K562 (cell line): ENCODE measurements around the gene CALML3. TPM values are rescaled to one million over a fixed set of nuclear protein-coding genes. Genes with fewer than 3 reads are reported as not detected.
A peak's percentile ranks its signal among the peaks of the same experiment; 100 is the strongest.

Experiments
- FOXM1 ChIP-seq, 2 experiments: fragments of 450-650 bp in 1 of 2; sonication (generic) in 1 of 2; formaldehyde crosslinking in 1 of 2; IDR thresholded peaks; 2 replicates each; pipeline versions ENCODE4 v1.6.1 to v1.9.0; 2017 to 2022; ENCODE audit warnings: low read depth in 2 of 2, mild to moderate bottlenecking in 2 of 2, missing genetic modification reagents in 1 of 2, moderate library complexity in 1 of 2
- HCFC1 ChIP-seq: IDR thresholded peaks from 2 replicates; pipeline ENCODE4 v1.6.1; 2012; ENCODE audit warnings: low read depth, low read length, improper control_type of control experiment
- MCM2 ChIP-seq: fragments of 450-650 bp; IDR thresholded peaks from 2 replicates; pipeline ENCODE4 v1.6.1; 2017; ENCODE audit warnings: low read depth, mild to moderate bottlenecking
- MCM7 ChIP-seq, 2 experiments: fragments of 450-650 bp; IDR thresholded peaks; 2 replicates each; pipeline ENCODE4 v1.6.1; 2016 to 2018
- NEUROD1 ChIP-seq: fragments of 150-350 bp; IDR thresholded peaks from 2 replicates; pipeline ENCODE4 v1.6.1; 2014; ENCODE audit warnings: borderline replicate concordance, low read length, low read depth; ENCODE audit not compliant: partially characterized antibody
- NUFIP1 ChIP-seq: fragments of 450-650 bp; IDR thresholded peaks from 2 replicates; pipeline ENCODE4 v1.6.1; 2018; ENCODE audit not compliant: partially characterized antibody
- RCOR1 ChIP-seq, 2 experiments: IDR thresholded peaks; 2 replicates each; pipeline ENCODE4 v1.6.1; 2012; ENCODE audit warnings: low read depth in 2 of 2, low read length in 2 of 2, borderline replicate concordance in 1 of 2, improper control_type of control experiment in 1 of 2
- TRIM28 ChIP-seq: fragments of 450-650 bp; IDR thresholded peaks from 2 replicates; pipeline ENCODE4 v1.6.1; 2017
- ZNF444 ChIP-seq: fragments of 250-450 bp; sonication (Bioruptor Pico); IDR thresholded peaks from 2 replicates; pipeline ENCODE4 v1.4.0; 2020; ENCODE audit warnings: mild to moderate bottlenecking, moderate library complexity
- ZNF609 ChIP-seq: sonication (generic); formaldehyde crosslinking; IDR thresholded peaks from 2 replicates; pipeline ENCODE4 v1.8.1; 2023; ENCODE audit warnings: missing genetic modification reagents, mild to moderate bottlenecking, borderline replicate concordance
- ZNF76 ChIP-seq: fragments of 250-450 bp; sonication (Bioruptor Pico); IDR thresholded peaks from 2 replicates; pipeline ENCODE4 v1.4.0; 2020; ENCODE audit warnings: mild to moderate bottlenecking, moderate library complexity, borderline replicate concordance
- ZNF830 ChIP-seq: fragments of 250-450 bp; sonication (Bioruptor Pico); IDR thresholded peaks from 2 replicates; pipeline ENCODE4 v1.5.0; 2021; ENCODE audit warnings: mild to moderate bottlenecking
- polyA plus RNA-seq, 8 experiments: library from polyadenylated mRNA; depleted of rRNA in 4 of 8; stranded (reverse) in 5 of 8; unstranded in 3 of 8; fragments of >200 nt; fragmentation: Nextera tagmentation in 2 of 8; fragmentation: Illumina TruSeq in 1 of 8; extraction: Ambion mirVana in 2 of 8; extraction: Trizol in 1 of 8; gene quantifications; 2 replicates each; pipeline versions ENCODE4 v1.2.1 to v1.2.3, GENCODE V29; 2011 to 2014; ENCODE audit warnings: inconsistent platforms in 1 of 8, missing spikeins in 1 of 8
- total RNA-seq, 7 experiments: library from RNA; depleted of rRNA in 6 of 7; stranded (reverse); fragments of >200 nt in 6 of 7; fragmentation: Illumina TruSeq in 2 of 7; extraction: Trizol in 2 of 7; gene quantifications; 2 replicates each; pipeline versions ENCODE4 v1.2.1 to v1.2.3, GENCODE V29; 2011 to 2021; ENCODE audit warnings: low replicate concordance in 1 of 7
- TF ChIP-seq, protein P1 (sequence below): sonication (generic); formaldehyde crosslinking; IDR thresholded peaks from 2 replicates; pipeline ENCODE4 v1.8.0; 2022; ENCODE audit warnings: mild to moderate bottlenecking, missing genetic modification reagents
- TF ChIP-seq, protein P2 (sequence below): fragments of 200-400 bp; formaldehyde crosslinking; IDR thresholded peaks from 2 replicates; pipeline ENCODE4 v1.6.1; 2017; ENCODE audit warnings: mild to moderate bottlenecking, low read depth, low read length, moderate library complexity

The CALML3 gene
- total and polyA plus RNA-seq, 9 of the 15 experiments (the other 6 are each of a cell fraction or from before 2014, with no cell fraction given) = not detected

DNA sequence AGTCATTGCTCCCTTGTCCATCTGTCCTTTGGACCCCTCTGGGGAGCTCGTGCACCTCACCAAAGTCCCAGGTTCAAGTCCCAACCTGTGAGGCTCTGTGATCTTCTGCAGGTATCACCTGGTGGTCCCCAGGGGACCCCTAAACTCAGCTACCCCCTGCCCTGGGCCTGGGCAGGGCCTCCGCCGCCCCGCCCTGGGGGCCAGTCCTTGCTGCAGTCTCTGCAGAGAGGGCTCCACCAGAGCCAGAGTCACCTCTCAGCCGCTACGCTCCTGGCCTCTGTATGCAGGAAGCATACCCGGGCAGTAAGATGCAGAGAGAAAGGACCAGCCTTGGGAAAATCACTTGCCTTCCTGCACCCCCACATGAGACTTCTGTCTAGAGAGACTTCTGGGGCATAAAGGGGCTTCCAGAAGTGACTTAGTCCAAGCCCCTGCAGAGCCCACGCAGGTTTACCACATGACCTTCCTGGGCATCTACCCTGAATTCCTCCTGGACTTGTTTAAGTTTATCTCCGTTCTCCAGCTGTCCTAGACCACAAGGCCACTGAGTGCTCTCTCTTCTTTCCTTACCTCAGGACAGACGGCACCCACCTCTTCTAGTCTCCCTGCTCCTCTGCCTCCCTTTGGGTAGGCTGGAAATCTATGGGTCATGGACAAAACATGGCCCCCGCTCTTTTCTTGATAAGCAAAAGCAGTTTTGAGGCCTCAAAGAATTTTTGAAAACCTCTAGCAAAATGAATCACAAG, 46.6 kb upstream of the CALML3 start (continued):
- TF ChIP-seq, protein P1, sequence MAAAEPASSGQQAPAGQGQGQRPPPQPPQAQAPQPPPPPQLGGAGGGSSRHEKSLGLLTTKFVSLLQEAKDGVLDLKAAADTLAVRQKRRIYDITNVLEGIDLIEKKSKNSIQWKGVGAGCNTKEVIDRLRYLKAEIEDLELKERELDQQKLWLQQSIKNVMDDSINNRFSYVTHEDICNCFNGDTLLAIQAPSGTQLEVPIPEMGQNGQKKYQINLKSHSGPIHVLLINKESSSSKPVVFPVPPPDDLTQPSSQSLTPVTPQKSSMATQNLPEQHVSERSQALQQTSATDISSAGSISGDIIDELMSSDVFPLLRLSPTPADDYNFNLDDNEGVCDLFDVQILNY (CRISPR knock-in tag) = no peak
- TF ChIP-seq HCFC1 (no peak), ZNF609 (CRISPR knock-in tag) (no peak), NUFIP1 (no peak), TRIM28 (no peak), RCOR1 (IDR thresholded peaks at IDR 0.05; ENCODE audit: borderline replicate concordance in 1 of 2, low read depth in 2 of 2, low read length in 2 of 2) (peak in 1 of 2 experiments; percentile 37; a peak in 1 of 4 replicates), ZNF76 (CRISPR knock-in tag) (no peak), FOXM1 (IDR thresholded peaks at IDR 0.05; ENCODE audit: low read depth) (no peak), FOXM1 (CRISPR knock-in tag; IDR thresholded peaks at IDR 0.05; ENCODE audit: low read depth) (no peak), ZNF830 (CRISPR knock-in tag) (no peak), MCM2 (no peak), ZNF444 (CRISPR knock-in tag) (no peak), MCM7 (IDR thresholded peaks at IDR 0.05) (no peak), NEUROD1 (peak; percentile 27)
- TF ChIP-seq, protein P2, sequence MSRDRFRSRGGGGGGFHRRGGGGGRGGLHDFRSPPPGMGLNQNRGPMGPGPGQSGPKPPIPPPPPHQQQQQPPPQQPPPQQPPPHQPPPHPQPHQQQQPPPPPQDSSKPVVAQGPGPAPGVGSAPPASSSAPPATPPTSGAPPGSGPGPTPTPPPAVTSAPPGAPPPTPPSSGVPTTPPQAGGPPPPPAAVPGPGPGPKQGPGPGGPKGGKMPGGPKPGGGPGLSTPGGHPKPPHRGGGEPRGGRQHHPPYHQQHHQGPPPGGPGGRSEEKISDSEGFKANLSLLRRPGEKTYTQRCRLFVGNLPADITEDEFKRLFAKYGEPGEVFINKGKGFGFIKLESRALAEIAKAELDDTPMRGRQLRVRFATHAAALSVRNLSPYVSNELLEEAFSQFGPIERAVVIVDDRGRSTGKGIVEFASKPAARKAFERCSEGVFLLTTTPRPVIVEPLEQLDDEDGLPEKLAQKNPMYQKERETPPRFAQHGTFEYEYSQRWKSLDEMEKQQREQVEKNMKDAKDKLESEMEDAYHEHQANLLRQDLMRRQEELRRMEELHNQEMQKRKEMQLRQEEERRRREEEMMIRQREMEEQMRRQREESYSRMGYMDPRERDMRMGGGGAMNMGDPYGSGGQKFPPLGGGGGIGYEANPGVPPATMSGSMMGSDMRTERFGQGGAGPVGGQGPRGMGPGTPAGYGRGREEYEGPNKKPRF = no peak
